GM23248 (cell line): ENCODE data around the gene ETHE1. TPM values are rescaled to one million over a fixed set of nuclear protein-coding genes. Genes with fewer than 3 reads are reported as not detected.
A peak's percentile ranks its signal among the peaks of the same experiment; 100 is the strongest.
"Not testable (repeated sequence)": the region's sequence is repeated elsewhere in the genome, so short reads cannot be mapped to it uniquely, and the experiment has no call there.

ENCODE experiments used
- DNase-seq: peaks from one replicate; pipeline ENCODE4 v3.0.0-alpha.2; 2015
- H2AFZ ChIP-seq: fragments of 200-600 bp; sonication (generic); 2 replicates; pipeline ENCODE4 v1.6.1; 2016; ENCODE audit warnings: antibody characterized with exemption
- H3F3A ChIP-seq: fragments of 200-600 bp; sonication (generic); 2 replicates; pipeline ENCODE4 v1.6.1; 2016; ENCODE audit warnings: mild to moderate bottlenecking, antibody characterized with exemption, mixed run types; ENCODE audit not compliant: insufficient read depth
- H3K27ac ChIP-seq: fragments of 200-600 bp; sonication (generic); 2 replicates; pipeline ENCODE4 v1.5.1; 2016; ENCODE audit warnings: mild to moderate bottlenecking
- H3K27me3 ChIP-seq: fragments of 200-600 bp; sonication (generic); replicated peaks from 2 replicates; pipeline ENCODE4 v1.6.1; 2016; ENCODE audit warnings: mild to moderate bottlenecking; ENCODE audit not compliant: insufficient read depth
- H3K36me3 ChIP-seq: fragments of 200-600 bp; sonication (generic); 2 replicates; pipeline ENCODE4 v1.6.1; 2016; ENCODE audit warnings: low read depth, mild to moderate bottlenecking
- H3K4me1 ChIP-seq: fragments of 200-600 bp; sonication (generic); 2 replicates; pipeline ENCODE4 v1.6.1; 2016; ENCODE audit warnings: mild to moderate bottlenecking; ENCODE audit not compliant: insufficient read depth
- H3K4me2 ChIP-seq: fragments of 200-600 bp; sonication (generic); one replicate; pipeline ENCODE4 v1.6.1; 2016; ENCODE audit warnings: mild to moderate bottlenecking; ENCODE audit not compliant: unreplicated experiment
- H3K4me3 ChIP-seq: fragments of 200-600 bp; sonication (generic); 2 replicates; pipeline ENCODE4 v1.5.1; 2016; ENCODE audit warnings: mild to moderate bottlenecking
- H3K79me2 ChIP-seq: fragments of 200-600 bp; sonication (generic); 2 replicates; pipeline ENCODE4 v1.6.1; 2016; ENCODE audit warnings: mild to moderate bottlenecking; ENCODE audit not compliant: insufficient read depth
- H3K9ac ChIP-seq: fragments of 200-600 bp; sonication (generic); 2 replicates; pipeline ENCODE4 v1.6.1; 2016; ENCODE audit warnings: mild to moderate bottlenecking
- H3K9me2 ChIP-seq: fragments of 200-600 bp; sonication (generic); 2 replicates; pipeline ENCODE4 v1.6.1; 2016; ENCODE audit warnings: mixed run types, mild to moderate bottlenecking, moderate library complexity; ENCODE audit not compliant: insufficient read depth
- H3K9me3 ChIP-seq: fragments of 200-600 bp; sonication (generic); one replicate; pipeline ENCODE4 v1.6.1; 2017; ENCODE audit warnings: low read depth
- H4K20me1 ChIP-seq: fragments of 200-600 bp; sonication (generic); 2 replicates; pipeline ENCODE4 v1.6.0; 2016; ENCODE audit not compliant: insufficient read depth
- EZH2 ChIP-seq: fragments of 200-600 bp; sonication (generic); IDR thresholded peaks from 2 replicates; pipeline ENCODE4 v1.6.1; 2018; ENCODE audit warnings: antibody characterized with exemption, mild to moderate bottlenecking; ENCODE audit not compliant: insufficient read depth, poor library complexity, severe bottlenecking
- EZH2phosphoT487 ChIP-seq: fragments of 200-600 bp; sonication (generic); IDR thresholded peaks from 2 replicates; pipeline ENCODE4 v1.6.1; 2018; ENCODE audit warnings: antibody characterized with exemption, moderate library complexity, mild to moderate bottlenecking, low read depth; ENCODE audit not compliant: insufficient read depth
- WGBS, 2 experiments: methylation state at CpG; one replicate each; pipeline ENCODE4 v1.1.6; 2015 to 2017; ENCODE audit warnings: low lambda C conversion rate in 2 of 2, low coverage in 1 of 2; ENCODE audit errors: missing lambda C conversion rate in 2 of 2; 5-methylcytosine and 5-hydroxymethylcytosine counted together
- in situ Hi-C: fragments of 300-500 bp; cut with MboI; formaldehyde crosslinking; loops from 2 replicates; pipeline ENCODE4 v1.15.0; 2020
- polyA plus RNA-seq: library from polyadenylated mRNA; unstranded; fragments of >200 nt; fragmentation: Nextera tagmentation; extraction: Ambion mirVana; gene quantifications from 2 replicates; pipeline ENCODE4 v1.2.1, GENCODE V29; 2016
- total RNA-seq: library from RNA; depleted of rRNA; stranded (reverse); fragments of >200 nt; shearing (Covaris generic); gene quantifications from 2 replicates; pipeline ENCODE4 v1.2.3, GENCODE V29; 2014

ETHE1 gene
- total and polyA plus RNA-seq, 2 experiments from 2014 or later = 70.8 to 100.0 TPM

DNA sequence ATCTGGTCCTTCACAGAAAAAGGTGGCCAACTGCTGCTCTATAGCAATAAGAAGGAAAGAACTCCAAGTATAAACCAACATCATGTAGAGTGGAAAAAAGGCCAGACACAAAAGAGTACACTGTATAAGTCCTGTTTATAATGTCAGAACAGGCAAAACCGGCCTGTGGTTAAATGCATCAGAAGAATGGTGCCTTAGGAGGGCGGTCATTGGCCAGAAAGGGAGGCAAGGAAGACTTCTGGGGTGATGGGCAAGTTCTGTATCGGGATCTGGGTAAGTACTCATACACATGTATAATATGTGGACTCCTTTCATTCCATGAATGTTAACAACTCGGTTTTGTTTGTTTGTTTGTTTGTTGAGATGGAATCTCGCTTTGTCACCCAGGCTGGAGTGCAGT, 4.1 kb downstream of the ETHE1 start:
- Histone ChIP-seq H3K79me2 (peaks cover 79% of the 10 kb centered on the region), H3K4me1 (peaks cover 34% of the 10 kb centered on the region), H3F3A (peaks cover 5% of the 10 kb centered on the region; the same call in 1 of the 2 replicates), H3K36me3 (no peaks in the 10 kb centered on the region), H3K27ac (no peak overlapping the region), H2AFZ (no peak overlapping the region), H3K4me3 (no peak overlapping the region), H3K9me2 (no peaks in the 10 kb centered on the region), H3K4me2 (no peak overlapping the region), H4K20me1 (no peaks in the 10 kb centered on the region), H3K9ac (no peak overlapping the region), H3K27me3 (no peaks in the 10 kb centered on the region), H3K9me3 (no peaks in the 10 kb centered on the region)
- no peak for TF ChIP-seq EZH2
- no peak for TF ChIP-seq EZH2phosphoT487
- no peak for DNase-seq
- 85 to 87% methylated on average over 5 of the region's 5 CpGs for WGBS, 2 experiments
- in situ Hi-C loops = no loop called here

DNA sequence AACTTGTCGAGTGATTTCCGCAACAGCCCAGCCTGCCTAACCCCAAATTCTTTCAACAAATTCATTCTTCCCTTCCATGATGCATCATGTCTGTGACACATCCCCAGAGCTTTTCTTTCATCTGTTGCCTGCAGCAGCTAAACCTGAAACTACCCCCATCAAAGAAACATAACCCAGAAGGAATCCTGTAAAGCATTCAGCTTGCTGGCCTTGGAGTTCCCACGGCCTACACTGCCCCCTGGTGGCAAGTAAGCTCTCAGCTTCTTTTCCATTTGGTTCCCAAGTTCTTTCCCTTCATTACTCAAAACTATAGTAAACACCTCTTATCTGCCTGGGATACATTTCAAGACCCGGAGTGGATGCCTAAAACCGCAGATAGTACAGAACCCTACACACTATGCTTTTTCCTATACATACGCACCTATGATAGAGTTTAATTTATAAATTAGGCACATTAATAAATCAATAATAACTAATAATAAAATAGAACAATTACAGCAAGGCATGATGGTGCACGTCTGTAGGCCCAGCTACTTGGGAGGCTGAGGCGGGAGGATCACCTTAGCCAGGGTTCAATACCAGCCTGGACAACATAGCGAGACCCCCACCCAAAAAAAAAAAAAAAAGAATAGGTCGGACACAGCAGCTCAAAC, 7.4 kb downstream of the ETHE1 start:
- Histone ChIP-seq H3K9me3 (no peaks in the 10 kb centered on the region), H3K36me3 (peaks cover 14% of the 10 kb centered on the region), H3K79me2 (peaks cover 80% of the 10 kb centered on the region), H3K4me2 (peak overlapping the region; percentile 8), H3K4me1 (peaks cover 26% of the 10 kb centered on the region), H3K27ac (peak overlapping the region; percentile 54), H3K9me2 (no peaks in the 10 kb centered on the region), H3F3A (0 out of 2 replicates have a peak, but pooled peaks cover 5% of the 10 kb centered on the region), H3K4me3 (no peak overlapping the region), H3K9ac (no peak overlapping the region), H2AFZ (no peak overlapping the region), H4K20me1 (no peaks in the 10 kb centered on the region), H3K27me3 (no peaks in the 10 kb centered on the region)
- in situ Hi-C loops = loop anchor here (5.0 kb wide), 1 partner anchor 72 kb away; no protein-coding TSS in a partner anchor
- DNase-seq = peak; percentile 94
- TF ChIP-seq EZH2 = no peak
- TF ChIP-seq EZH2phosphoT487 = no peak
- 38 to 42% methylated on average over 10 of the region's 10 CpGs for WGBS, 2 experiments

DNA sequence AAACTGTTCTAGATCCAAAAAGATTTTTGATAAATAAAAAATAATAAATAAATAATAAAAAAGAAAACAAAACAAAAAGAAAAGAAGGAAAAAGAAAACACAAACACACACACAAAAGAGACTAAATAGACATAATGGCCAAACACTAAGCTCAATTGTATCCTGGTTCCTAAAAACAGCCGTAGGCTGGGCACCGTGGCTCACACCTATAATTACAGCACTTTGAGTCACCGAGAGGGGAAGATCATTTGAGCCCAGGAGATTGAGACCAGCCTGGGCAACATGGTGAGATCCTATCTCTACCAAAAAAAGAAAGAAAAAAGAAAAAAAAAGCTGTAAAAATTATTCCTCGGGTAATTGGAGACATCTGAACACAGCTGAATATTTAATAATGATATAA, 8.9 kb downstream of the ETHE1 start:
- H3K27ac ChIP-seq = no peak overlapping the region
- 0 out of 2 replicates have a peak, but pooled peaks cover 5% of the 10 kb centered on the region for H3F3A ChIP-seq
- DNase-seq = peak; percentile 19
- no peak overlapping the region for H3K9ac ChIP-seq
- no peak overlapping the region for H2AFZ ChIP-seq
- TF ChIP-seq EZH2phosphoT487 = no peak
- no peak for TF ChIP-seq EZH2
- H4K20me1 ChIP-seq = no peaks in the 10 kb centered on the region
- in situ Hi-C loops = loop anchor here (5.0 kb wide), 1 partner anchor 71 kb away; no protein-coding TSS in a partner anchor
- no peaks in the 10 kb centered on the region for H3K9me3 ChIP-seq
- H3K4me3 ChIP-seq = no peak overlapping the region
- no peaks in the 10 kb centered on the region for H3K9me2 ChIP-seq
- peaks cover 15% of the 10 kb centered on the region for H3K36me3 ChIP-seq
- H3K27me3 ChIP-seq = no peaks in the 10 kb centered on the region
- no peak overlapping the region for H3K4me2 ChIP-seq
- WGBS, 2 experiments = 51 to 52% methylated on average over 4 of the region's 4 CpGs
- peaks cover 65% of the 10 kb centered on the region for H3K79me2 ChIP-seq
- peaks cover 13% of the 10 kb centered on the region; the same call in 1 of the 2 replicates for H3K4me1 ChIP-seq

DNA sequence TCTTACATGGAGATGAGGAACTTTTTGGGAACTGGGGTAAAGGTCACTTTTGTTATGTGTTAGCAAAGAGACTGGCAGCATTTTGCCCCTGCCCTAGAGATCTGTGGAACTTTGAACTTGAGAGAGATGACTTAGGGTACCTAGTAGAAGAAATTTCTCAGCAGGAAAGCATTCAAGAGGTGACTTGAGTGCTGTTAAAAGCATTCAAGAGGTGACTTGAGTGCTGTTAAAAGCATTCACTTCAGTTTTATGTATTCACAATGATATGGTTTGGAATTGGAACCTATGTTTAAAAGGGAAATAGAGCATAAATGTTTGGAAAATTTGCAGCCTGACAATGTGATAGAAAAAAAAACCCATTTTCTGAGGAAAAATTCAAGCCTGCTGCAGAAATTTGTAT, 14.6 kb downstream of the ETHE1 start:
- H3K9me3 ChIP-seq, H3K27ac ChIP-seq, in situ Hi-C loops, H3K4me3 ChIP-seq, H3K9me2 ChIP-seq, H2AFZ ChIP-seq, H3K4me2 ChIP-seq, H3F3A ChIP-seq, H3K4me1 ChIP-seq, H3K27me3 ChIP-seq, H3K9ac ChIP-seq, DNase-seq, H4K20me1 ChIP-seq: not testable (repeated sequence)
- Histone ChIP-seq H3K36me3 (peaks cover 38% of the 10 kb centered on the region), H3K79me2 (peaks cover 24% of the 10 kb centered on the region)
